Activated T-helper 2 cell treated with anti-CD3 and anti-CD28 coated beads, Interferon-gamma antibody, Interleukin-2, Interleukin-4, amounts not matched to agents 10 μg/mL and 5 μg/mL and 100 μg/mL, durations not matched to agents 14 hours and 24 hours and 36 hours (primary cell): Measurements from ENCODE around the gene ERBB4. TPM values are rescaled to one million over a fixed set of nuclear protein-coding genes. Genes with fewer than 3 reads are reported as not detected.

Experiments
- DNase-seq: peaks from one replicate; pipeline ENCODE4 v3.0.0; 2021; ENCODE audit warnings: low spot score
- H3K27ac Mint-ChIP-seq: one replicate; pipeline ENCODE4 v1.8.0; 2021; ENCODE audit warnings: mixed read lengths
- H3K27me3 Mint-ChIP-seq: one replicate; pipeline ENCODE4 v1.8.0; 2021; ENCODE audit warnings: low read depth, mixed read lengths
- H3K36me3 Mint-ChIP-seq: one replicate; pipeline ENCODE4 v1.8.0; 2021; ENCODE audit warnings: low read depth, mixed read lengths
- H3K4me1 Mint-ChIP-seq: one replicate; pipeline ENCODE4 v1.8.0; 2021; ENCODE audit warnings: low read depth, mixed read lengths
- H3K4me3 Mint-ChIP-seq: one replicate; pipeline ENCODE4 v1.8.0; 2021; ENCODE audit warnings: low read depth, mild to moderate bottlenecking, moderate library complexity, mixed read lengths
- H3K9me3 Mint-ChIP-seq: one replicate; pipeline ENCODE4 v1.8.0; 2021; ENCODE audit warnings: mixed read lengths
- intact Hi-C: fragments of 100-400 bp; cut with micrococcal nuclease; formaldehyde crosslinking; loops from one replicate; pipeline ENCODE4 v1.15.1; 2023
- total RNA-seq: library from RNA; stranded (reverse); gene quantifications from 2 replicates; pipeline ENCODE4 v1.2.3, GENCODE V29; 2022

The ERBB4 gene
- total RNA-seq, 1 donor from 2014 or later = not detected

DNA sequence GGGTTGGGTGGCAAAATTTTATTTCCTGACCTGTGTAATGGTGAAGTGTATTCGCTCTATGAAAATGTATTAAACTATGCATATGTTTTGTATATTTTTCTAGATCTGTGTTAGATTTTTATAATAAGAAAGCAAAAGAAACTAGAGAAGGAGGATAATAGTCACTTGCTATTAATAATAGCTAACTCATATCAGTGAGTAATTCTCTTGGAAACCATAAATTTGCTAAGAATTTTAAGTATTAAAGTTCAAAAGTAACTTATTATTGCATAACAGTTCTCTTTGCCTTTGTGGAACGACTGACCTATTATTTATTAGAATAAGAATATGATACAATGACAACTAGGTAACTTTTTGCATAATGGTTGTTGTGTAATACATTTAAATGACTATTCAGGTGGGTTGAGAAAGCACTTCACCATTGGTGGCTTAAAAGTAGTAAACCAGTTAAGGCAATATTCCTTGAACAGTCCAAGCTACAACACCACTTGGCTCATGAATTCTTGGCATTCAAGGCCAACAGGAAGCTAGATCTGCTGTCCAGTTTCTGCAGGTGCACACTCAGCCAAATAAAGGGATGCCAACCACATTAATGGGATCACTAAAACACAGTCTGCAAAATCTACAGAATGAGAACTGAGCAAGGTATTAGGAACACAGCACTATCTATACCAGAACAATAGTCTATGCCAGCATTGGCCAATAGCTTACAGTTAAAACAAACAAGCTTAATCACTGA is 1060.9 kb downstream of the ERBB4 start:
- Mint-ChIP-seq H3K4me3 (no peak overlapping the region), H3K27ac (no peak overlapping the region), H3K9me3 (no peaks in the 10 kb centered on the region), H3K36me3 (no peaks in the 10 kb centered on the region), H3K4me1 (no peaks in the 10 kb centered on the region), H3K27me3 (no peaks in the 10 kb centered on the region)
- DNase-seq = no peak
- intact Hi-C loops = no loop called here

DNA sequence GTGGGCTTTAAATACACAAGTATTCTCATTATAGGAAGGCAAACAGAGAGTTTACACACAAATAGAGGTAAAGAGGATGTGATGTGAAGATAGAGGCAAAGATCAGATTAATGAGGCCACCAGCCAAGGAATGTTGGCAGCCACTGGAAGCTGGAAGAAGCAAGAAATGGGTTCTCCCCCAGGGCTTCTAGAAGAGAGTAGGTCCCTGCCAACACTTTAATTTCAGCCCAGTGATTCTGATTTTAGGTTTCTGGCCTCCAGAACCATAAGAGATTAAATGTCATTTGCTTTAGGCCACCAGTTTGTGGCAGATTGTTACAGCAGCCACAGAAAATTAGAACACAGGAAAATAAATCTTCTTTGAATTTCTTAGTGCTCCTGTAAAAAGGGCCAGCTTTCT is 1065.5 kb downstream of the ERBB4 start:
- no peak overlapping the region for H3K27ac Mint-ChIP-seq
- no peaks in the 10 kb centered on the region for H3K36me3 Mint-ChIP-seq
- H3K27me3 Mint-ChIP-seq = no peaks in the 10 kb centered on the region
- no peak for DNase-seq
- intact Hi-C loops = no loop called here
- no peaks in the 10 kb centered on the region for H3K4me1 Mint-ChIP-seq
- H3K4me3 Mint-ChIP-seq = no peak overlapping the region
- H3K9me3 Mint-ChIP-seq = no peaks in the 10 kb centered on the region

DNA sequence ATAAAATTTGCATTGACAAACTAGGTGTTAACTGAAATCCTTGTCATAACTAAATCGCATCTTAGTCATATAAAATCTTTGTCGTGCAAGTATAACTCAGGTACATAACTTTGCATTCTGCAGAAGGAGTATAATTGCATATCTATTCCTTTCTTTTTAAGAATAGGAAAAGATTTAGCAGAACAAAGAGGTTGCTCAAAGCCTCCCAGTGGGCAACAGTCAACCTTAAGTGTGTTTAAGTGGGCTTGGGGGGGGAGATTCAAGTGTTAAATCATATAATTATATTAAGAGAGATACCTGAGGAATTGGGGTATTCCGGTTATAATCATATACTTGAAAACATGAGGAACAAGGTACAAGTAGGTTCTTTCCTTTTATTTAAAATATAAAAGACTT is 1068.9 kb downstream of the ERBB4 start:
- Mint-ChIP-seq H3K27ac (no peak overlapping the region), H3K27me3 (no peaks in the 10 kb centered on the region)

DNA sequence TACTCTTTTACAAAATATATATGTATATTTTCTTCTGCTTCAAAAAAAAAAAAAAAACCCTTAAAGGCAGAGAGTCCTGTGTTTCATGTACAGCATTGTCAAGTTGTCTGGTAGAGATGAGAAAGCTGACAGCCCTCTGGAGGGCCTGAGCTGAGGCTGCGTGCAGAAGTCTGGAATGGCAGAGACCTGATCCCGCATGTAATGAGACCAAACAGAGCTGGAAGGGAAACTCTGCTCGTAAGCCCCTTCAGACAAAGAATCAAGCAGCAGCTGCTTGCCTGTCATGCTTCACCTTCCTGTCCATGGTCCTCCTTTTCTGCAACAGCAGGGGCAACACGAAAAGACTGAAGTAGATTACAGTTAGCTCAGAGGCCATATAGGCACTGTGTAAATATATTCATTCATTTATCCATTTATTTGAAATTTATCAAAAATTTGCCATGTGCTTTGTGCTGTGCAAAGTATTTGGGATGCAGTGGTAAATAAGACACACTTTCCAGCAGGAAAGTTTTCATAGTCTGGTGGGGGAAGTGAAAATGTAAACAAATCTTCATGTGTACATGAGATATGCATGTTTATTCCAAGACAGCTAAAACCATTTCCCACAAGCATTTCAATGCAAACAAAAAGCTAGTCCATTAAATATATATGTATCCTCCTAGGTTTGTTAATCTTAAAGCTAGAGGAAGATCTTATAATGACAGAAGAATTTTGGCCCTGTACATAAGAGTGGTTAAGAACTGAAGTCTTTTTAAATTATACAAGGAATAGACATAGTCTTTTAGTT is 1069.5 kb downstream of the ERBB4 start:
- intact Hi-C loops = no loop called here
- Mint-ChIP-seq H3K4me3 (no peak overlapping the region), H3K9me3 (no peaks in the 10 kb centered on the region), H3K4me1 (no peaks in the 10 kb centered on the region), H3K36me3 (no peaks in the 10 kb centered on the region), H3K27ac (no peak overlapping the region), H3K27me3 (no peaks in the 10 kb centered on the region)
- no peak for DNase-seq

More for the DNA sequence above, 1068.9 kb downstream of the ERBB4 start:
- no peaks in the 10 kb centered on the region for H3K36me3 Mint-ChIP-seq
- no peaks in the 10 kb centered on the region for H3K9me3 Mint-ChIP-seq
- no peak for DNase-seq
- no peak overlapping the region for H3K4me3 Mint-ChIP-seq
- H3K4me1 Mint-ChIP-seq = no peaks in the 10 kb centered on the region
- intact Hi-C loops = no loop called here

DNA sequence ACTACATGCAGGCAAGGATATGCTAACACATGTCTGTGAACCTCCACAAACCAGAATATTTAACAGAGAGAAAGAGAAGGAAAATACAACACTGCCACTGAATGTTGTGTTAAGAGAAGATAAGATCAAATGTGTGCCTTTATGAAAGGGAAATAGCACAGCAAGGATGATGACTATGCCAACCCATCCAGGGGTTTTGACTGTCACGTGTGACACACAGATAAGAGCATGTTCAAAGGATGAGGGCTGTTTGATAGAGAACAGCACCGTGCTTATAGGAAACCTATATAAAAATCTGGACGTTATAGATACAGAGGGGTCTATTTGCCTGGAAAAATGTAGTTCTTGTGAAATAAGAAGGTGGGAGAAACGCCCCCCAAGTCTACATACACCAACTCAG is 1070.4 kb downstream of the ERBB4 start:
- no peaks in the 10 kb centered on the region for H3K4me1 Mint-ChIP-seq
- no peak overlapping the region for H3K27ac Mint-ChIP-seq
- no peaks in the 10 kb centered on the region for H3K9me3 Mint-ChIP-seq
- intact Hi-C loops = no loop called here
- no peaks in the 10 kb centered on the region for H3K36me3 Mint-ChIP-seq
- no peaks in the 10 kb centered on the region for H3K27me3 Mint-ChIP-seq
- no peak overlapping the region for H3K4me3 Mint-ChIP-seq
- DNase-seq = no peak

DNA sequence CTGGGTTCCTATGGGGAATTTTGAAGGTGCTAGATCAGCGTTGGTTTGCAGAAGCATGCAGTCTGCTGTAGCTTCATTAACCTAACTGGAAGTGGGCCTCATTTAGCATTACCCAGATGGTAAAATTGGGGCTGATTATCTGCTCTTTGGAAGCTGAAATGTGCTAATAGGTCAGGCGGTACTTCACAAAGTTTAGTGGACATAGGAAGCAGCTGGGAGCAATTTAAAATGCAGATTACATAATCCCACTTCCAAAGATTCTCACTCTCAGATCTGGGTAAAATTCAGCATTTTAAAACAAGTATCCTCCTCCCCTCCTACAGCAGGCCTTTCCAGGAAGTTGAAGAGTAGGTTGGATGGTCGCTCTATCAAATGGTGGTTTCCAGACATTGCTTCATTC is 1075.2 kb downstream of the ERBB4 start:
- no peaks in the 10 kb centered on the region for H3K4me1 Mint-ChIP-seq
- no peak for DNase-seq
- no peak overlapping the region for H3K27ac Mint-ChIP-seq
- H3K27me3 Mint-ChIP-seq = no peaks in the 10 kb centered on the region
- H3K9me3 Mint-ChIP-seq = no peaks in the 10 kb centered on the region
- no peak overlapping the region for H3K4me3 Mint-ChIP-seq
- intact Hi-C loops = no loop called here
- no peaks in the 10 kb centered on the region for H3K36me3 Mint-ChIP-seq

DNA sequence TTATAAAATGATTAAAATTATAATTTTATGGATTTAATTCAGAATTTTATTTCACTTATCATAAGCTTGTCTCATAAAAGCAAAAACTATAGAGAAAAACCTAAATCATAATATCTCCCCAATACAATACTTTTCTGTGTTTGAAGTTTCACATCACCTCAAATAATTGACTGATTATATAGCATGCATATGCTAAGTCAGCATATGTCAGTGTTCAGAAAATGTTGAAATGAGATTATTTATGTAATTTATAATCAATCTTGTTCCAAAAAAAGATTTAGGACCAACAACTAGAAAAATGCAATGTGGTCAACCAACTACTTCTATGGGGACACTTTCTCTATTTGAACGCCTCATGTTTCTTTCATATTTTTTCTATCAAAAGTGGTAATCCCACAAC is 1079.6 kb downstream of the ERBB4 start:
- Mint-ChIP-seq H3K27me3 (no peaks in the 10 kb centered on the region), H3K4me1 (no peaks in the 10 kb centered on the region), H3K36me3 (no peaks in the 10 kb centered on the region), H3K4me3 (no peak overlapping the region), H3K9me3 (no peaks in the 10 kb centered on the region), H3K27ac (no peak overlapping the region)
- DNase-seq = no peak
- intact Hi-C loops = no loop called here

DNA sequence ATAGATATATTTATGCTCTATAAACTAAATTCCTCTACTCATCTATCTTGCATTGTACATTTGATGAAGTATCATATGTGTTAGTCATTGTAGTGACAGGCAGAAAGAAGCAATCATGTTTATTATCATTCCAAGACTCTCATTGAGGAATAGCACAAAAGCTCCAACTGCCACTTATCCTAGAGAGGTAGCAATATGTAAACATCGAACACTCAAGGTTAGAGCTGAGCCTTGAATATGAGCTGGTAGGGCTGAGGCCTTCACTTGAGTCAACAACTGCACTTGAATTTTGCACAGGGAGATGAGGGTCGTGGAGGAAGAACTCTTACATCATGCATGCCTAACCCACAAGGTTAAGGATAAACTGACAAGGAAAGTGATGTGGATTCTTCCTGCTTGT is 1081.3 kb downstream of the ERBB4 start:
- H3K9me3 Mint-ChIP-seq = no peaks in the 10 kb centered on the region
- no peak overlapping the region for H3K4me3 Mint-ChIP-seq
- H3K4me1 Mint-ChIP-seq = no peaks in the 10 kb centered on the region
- H3K27ac Mint-ChIP-seq = no peak overlapping the region
- no peaks in the 10 kb centered on the region for H3K36me3 Mint-ChIP-seq
- DNase-seq = no peak
- intact Hi-C loops = no loop called here
- H3K27me3 Mint-ChIP-seq = no peaks in the 10 kb centered on the region

DNA sequence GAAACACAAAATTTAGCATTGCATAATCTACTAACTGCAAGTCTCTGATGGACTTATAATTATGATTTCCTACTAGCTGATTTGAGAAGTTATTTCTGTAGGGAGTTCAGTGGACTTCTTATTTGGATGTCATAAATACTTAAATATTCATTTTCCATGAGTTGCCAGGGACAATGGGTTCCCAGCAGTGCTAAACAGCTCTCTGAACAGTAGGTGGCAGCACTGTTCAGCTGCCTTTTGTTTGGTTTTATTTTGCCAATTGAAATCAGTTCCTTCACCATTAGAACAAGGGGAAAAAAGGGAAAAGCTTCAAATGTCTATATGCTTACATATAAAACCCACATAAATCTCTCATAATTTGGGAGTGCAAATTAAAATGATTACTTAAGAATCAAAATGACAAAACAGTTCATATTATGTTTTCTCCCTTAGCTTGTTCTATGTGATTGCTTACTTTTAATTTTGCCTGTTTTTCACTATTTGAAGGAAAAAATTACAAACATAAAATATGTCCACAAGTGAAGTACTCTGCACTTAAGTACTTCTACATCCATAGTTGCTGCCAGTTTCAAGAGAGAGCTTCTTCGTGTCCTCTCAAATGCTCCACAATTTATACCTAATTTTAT is 1083.3 kb downstream of the ERBB4 start:
- no peaks in the 10 kb centered on the region for H3K9me3 Mint-ChIP-seq
- no peaks in the 10 kb centered on the region for H3K27me3 Mint-ChIP-seq
- no peaks in the 10 kb centered on the region for H3K36me3 Mint-ChIP-seq
- no peak overlapping the region for H3K27ac Mint-ChIP-seq
- DNase-seq = no peak
- no peaks in the 10 kb centered on the region for H3K4me1 Mint-ChIP-seq
- intact Hi-C loops = loop anchor here (2.0 kb wide), 1 partner anchor 1111 kb away; no protein-coding TSS in a partner anchor
- H3K4me3 Mint-ChIP-seq = no peak overlapping the region

DNA sequence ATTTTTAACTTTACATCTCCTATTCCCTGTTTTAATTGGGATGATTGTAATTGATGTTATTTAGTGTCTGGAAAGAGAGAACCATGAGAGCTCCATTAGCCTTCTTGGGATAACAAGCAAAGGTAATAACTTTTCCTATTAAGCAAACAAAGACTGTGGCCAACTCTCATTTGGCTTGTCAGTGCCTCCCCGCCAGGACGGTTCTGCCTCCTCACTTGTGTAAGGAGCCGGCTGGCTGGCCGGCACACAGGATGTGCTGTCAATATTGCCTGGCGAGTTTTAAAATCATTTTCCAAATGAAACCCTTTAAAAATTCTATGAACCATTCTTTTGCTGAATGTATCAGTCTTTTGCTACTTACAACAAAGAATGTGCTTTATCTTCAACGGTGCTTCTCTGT is 1083.9 kb downstream of the ERBB4 start:
- H3K4me1 Mint-ChIP-seq = no peaks in the 10 kb centered on the region
- DNase-seq = no peak
- no peaks in the 10 kb centered on the region for H3K36me3 Mint-ChIP-seq
- H3K27ac Mint-ChIP-seq = no peak overlapping the region
- H3K9me3 Mint-ChIP-seq = no peaks in the 10 kb centered on the region
- intact Hi-C loops = loop anchor here (2.0 kb wide), 1 partner anchor 1112 kb away; no protein-coding TSS in a partner anchor
- no peaks in the 10 kb centered on the region for H3K27me3 Mint-ChIP-seq
- no peak overlapping the region for H3K4me3 Mint-ChIP-seq

DNA sequence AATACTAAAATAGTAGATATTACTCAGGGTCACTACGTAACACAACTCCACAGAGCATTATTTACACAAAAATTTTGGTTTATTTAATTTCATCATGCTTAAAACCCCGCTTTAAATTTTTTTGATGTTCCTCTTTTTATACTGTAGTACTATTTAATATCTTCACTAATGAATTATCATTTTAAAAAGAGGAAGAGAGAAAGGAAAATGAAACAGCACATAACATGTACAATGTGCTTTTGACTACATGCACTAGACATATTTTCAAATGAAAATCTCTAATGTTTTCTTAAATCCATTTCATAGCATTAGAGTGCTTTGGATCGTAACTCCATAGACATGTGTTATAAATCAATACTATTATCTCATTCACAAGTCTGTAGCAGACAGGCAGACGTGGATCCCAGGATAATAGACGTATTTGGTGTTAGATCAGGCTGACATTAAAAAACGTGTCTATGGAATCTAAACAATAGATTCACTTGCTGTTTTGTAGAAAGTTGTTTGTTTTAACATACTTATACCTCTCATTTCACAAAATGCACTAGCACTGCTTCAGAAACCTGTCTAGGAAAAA is 1085.2 kb downstream of the ERBB4 start:
- H3K4me1 Mint-ChIP-seq = no peaks in the 10 kb centered on the region
- H3K4me3 Mint-ChIP-seq = no peak overlapping the region

DNA sequence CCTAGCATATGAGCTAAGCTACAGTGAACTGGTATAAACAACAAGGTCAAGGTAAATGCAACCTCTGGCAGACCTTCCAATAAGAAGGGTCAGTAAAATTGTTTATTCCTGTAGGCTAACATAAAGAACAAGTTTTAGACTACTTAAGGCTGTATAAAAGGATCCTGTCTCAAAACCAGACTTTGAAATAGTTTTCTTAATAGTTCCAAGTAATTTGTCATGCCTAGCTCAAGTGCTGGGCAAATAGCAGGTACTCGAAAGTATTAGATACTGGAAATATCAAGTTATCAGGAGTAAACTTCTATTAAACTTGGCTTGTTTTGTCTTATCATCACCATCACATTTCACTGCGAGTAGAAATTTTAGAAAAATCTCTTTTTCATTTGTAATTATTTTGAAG is 1087.0 kb downstream of the ERBB4 start:
- intact Hi-C loops = no loop called here
- no peak overlapping the region for H3K4me3 Mint-ChIP-seq
- H3K9me3 Mint-ChIP-seq = no peaks in the 10 kb centered on the region
- no peak overlapping the region for H3K27ac Mint-ChIP-seq
- no peak for DNase-seq
- no peaks in the 10 kb centered on the region for H3K27me3 Mint-ChIP-seq
- H3K4me1 Mint-ChIP-seq = no peaks in the 10 kb centered on the region
- H3K36me3 Mint-ChIP-seq = no peaks in the 10 kb centered on the region

More for the DNA sequence above, 1085.2 kb downstream of the ERBB4 start:
- Mint-ChIP-seq H3K9me3 (no peaks in the 10 kb centered on the region), H3K27me3 (no peaks in the 10 kb centered on the region), H3K36me3 (no peaks in the 10 kb centered on the region), H3K27ac (no peak overlapping the region)
- no peak for DNase-seq
- intact Hi-C loops = no loop called here

DNA sequence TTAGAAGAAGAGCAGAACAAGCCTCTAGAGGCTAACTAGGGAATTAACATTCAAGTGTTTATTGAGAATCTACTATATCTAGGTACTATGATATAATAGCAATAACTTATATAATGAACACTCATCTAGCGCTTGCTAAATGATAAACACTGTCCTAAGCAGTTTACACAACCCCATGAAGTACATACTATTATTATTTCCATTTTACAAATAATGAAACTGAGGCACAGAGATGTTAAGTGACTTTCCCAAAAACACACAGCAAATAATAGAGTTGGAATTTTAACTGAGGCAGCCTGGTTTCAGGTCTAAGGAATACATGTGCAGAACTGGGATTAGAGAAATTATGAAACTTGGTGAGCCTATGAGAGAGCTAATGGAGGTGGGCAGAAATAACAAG is 1088.8 kb downstream of the ERBB4 start:
- H3K27ac Mint-ChIP-seq = no peak overlapping the region
- intact Hi-C loops = no loop called here

More for the DNA sequence above, 1088.8 kb downstream of the ERBB4 start:
- Mint-ChIP-seq H3K4me1 (no peaks in the 10 kb centered on the region), H3K9me3 (no peaks in the 10 kb centered on the region), H3K36me3 (no peaks in the 10 kb centered on the region), H3K27me3 (no peaks in the 10 kb centered on the region), H3K4me3 (no peak overlapping the region)
- no peak for DNase-seq
